ENCODE data around the gene ASAP2. TPM values are rescaled to one million over a fixed set of nuclear protein-coding genes. Genes with fewer than 3 reads are reported as not detected.

The ASAP2 gene
- total RNA-seq, 1 donor from 2014 or later: 45.6 TPM

- H3K4me1 Mint-ChIP-seq (ENCODE audit: unreplicated experiment): peaks cover 54% of the 10 kb centered on the region
- H3K36me3 Mint-ChIP-seq: peaks cover 32% of the 10 kb centered on the region
- no peak for TF ChIP-seq CTCF (conservative IDR thresholded peaks at IDR 0.05)
- no peaks in the 10 kb centered on the region for H3K27me3 Mint-ChIP-seq
- no peak for DNase-seq (ENCODE audit: extremely low spot score, unreplicated experiment)
- H3K9me3 Mint-ChIP-seq: peaks cover 4% of the 10 kb centered on the region
- H3K27ac Mint-ChIP-seq: no peak overlapping the region
- no peak overlapping the region for H3K4me3 Mint-ChIP-seq
Measured at GRCh38 chr2:9286554-9287399, 80.2 kb downstream of the ASAP2 start.

GRCh38 chr2:9287400-9288045 is 80.9 kb downstream of the ASAP2 start:
- Mint-ChIP-seq H3K9me3 (peaks cover 4% of the 10 kb centered on the region), H3K27ac (no peak overlapping the region), H3K4me3 (no peak overlapping the region), H3K4me1 (ENCODE audit: unreplicated experiment) (peaks cover 48% of the 10 kb centered on the region), H3K27me3 (no peaks in the 10 kb centered on the region), H3K36me3 (peaks cover 28% of the 10 kb centered on the region)
- no peak for DNase-seq (ENCODE audit: extremely low spot score, unreplicated experiment)
- peak; percentile 25 for TF ChIP-seq CTCF (conservative IDR thresholded peaks at IDR 0.05)

GRCh38 chr2:9288233-9288632 is 81.6 kb downstream of the ASAP2 start:
- Mint-ChIP-seq H3K9me3 (peaks cover 4% of the 10 kb centered on the region), H3K4me1 (ENCODE audit: unreplicated experiment) (peaks cover 44% of the 10 kb centered on the region), H3K27ac (no peak overlapping the region), H3K36me3 (peaks cover 27% of the 10 kb centered on the region), H3K27me3 (no peaks in the 10 kb centered on the region), H3K4me3 (no peak overlapping the region)
- TF ChIP-seq CTCF (conservative IDR thresholded peaks at IDR 0.05): no peak
- no peak for DNase-seq (ENCODE audit: extremely low spot score, unreplicated experiment)

GRCh38 chr2:9288681-9289338 is 82.2 kb downstream of the ASAP2 start:
- peaks cover 44% of the 10 kb centered on the region for H3K4me1 Mint-ChIP-seq (ENCODE audit: unreplicated experiment)
- H3K9me3 Mint-ChIP-seq: peaks cover 4% of the 10 kb centered on the region
- DNase-seq (ENCODE audit: extremely low spot score, unreplicated experiment): no peak
- H3K27ac Mint-ChIP-seq: no peak overlapping the region
- no peak overlapping the region for H3K4me3 Mint-ChIP-seq
- no peaks in the 10 kb centered on the region for H3K27me3 Mint-ChIP-seq
- no peak for TF ChIP-seq CTCF (conservative IDR thresholded peaks at IDR 0.05)
- H3K36me3 Mint-ChIP-seq: peaks cover 27% of the 10 kb centered on the region

- H3K4me3 Mint-ChIP-seq: no peak overlapping the region
- H3K4me1 Mint-ChIP-seq (ENCODE audit: unreplicated experiment): peaks cover 23% of the 10 kb centered on the region
- no peaks in the 10 kb centered on the region for H3K27me3 Mint-ChIP-seq
- DNase-seq (ENCODE audit: extremely low spot score, unreplicated experiment): no peak
- H3K36me3 Mint-ChIP-seq: peaks cover 24% of the 10 kb centered on the region
- no peak for TF ChIP-seq CTCF (conservative IDR thresholded peaks at IDR 0.05)
- peaks cover 4% of the 10 kb centered on the region for H3K9me3 Mint-ChIP-seq
- no peak overlapping the region for H3K27ac Mint-ChIP-seq
Measured at GRCh38 chr2:9291331-9291730, 84.7 kb downstream of the ASAP2 start.

All from type B pancreatic cell (in vitro differentiated cells).